GM19043 (cell line): ENCODE measurements around the gene ARHGEF28.

Source experiments
- ATAC-seq: cut with Tn5 transposase; IDR thresholded peaks from one replicate; pipeline ENCODE4 v1.9.1; 2021; ENCODE audit warnings: low read depth; ENCODE audit not compliant: unreplicated experiment

Gene ARHGEF28

DNA sequence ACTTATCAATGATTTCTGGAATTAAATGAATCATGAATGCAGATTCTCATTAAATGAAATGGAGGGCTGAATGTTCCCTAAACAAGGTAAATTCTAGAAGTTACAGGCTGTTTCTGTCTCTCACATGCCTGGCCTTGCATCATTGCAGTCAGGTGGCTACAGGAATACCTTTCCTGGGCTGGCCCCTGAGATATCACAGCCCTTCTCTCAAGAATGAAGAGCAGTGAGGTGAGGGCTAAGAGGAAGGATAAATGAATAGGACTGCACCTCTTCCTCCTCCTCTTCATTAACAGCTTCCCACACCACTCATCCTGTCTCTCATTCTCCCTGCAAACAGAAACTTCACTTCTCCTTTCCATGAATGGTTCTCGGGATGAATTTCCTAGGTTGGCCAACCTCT lies 22.5 kb downstream of the ARHGEF28 start:
- no peak for ATAC-seq

DNA sequence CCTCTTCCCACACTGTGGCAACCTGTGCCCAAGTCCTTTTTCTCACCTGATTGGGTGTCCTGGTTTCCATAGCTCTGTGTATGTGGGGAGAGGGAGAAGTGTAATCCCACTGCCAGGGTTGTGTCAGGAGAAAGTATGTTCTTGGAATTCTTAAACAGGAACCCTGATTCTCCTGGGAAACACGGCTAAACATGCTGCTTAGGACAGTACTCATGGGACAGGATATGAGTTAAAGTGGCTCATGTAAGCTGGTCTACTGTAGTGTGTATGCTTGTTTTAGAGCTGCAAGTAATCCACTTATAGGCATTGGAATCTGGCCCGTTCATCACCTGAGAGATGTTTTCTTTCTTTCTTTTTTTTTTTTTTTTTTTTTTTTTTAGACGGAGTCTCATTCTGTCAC lies 23.9 kb downstream of the ARHGEF28 start:
- no peak for ATAC-seq

DNA sequence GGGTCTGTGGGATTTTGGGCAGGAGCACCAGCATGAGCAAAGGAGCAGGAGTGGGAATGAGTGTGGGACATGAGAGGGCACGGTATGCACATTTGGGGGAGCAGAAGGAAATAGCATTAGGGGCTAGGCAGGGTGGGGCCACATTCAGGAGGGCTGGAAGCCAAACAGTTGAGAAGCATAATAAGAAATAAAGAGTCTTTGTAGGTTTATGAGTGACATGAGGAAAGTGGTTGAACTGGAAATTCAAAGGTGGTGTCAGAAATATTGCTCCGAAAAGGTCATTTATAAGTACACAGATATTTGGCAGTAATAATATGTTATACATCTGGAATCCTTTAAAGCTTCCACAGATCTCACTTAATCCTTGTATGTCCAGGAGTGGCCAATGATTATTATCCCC lies 26.4 kb downstream of the ARHGEF28 start:
- no peak for ATAC-seq

GRCh38 chr5:73654171-73654811 lies 28.3 kb downstream of the ARHGEF28 start:
- no peak for ATAC-seq

GRCh38 chr5:73654819-73655318 lies 28.9 kb downstream of the ARHGEF28 start:
- ATAC-seq = no peak

GRCh38 chr5:73655521-73656160 lies 29.6 kb downstream of the ARHGEF28 start:
- no peak for ATAC-seq

GRCh38 chr5:73661753-73662152 lies 35.8 kb downstream of the ARHGEF28 start:
- no peak for ATAC-seq

GRCh38 chr5:73663161-73663859 lies 37.3 kb downstream of the ARHGEF28 start:
- no peak for ATAC-seq

GRCh38 chr5:73663860-73664240 lies 37.9 kb downstream of the ARHGEF28 start:
- ATAC-seq = peak; percentile 63

- ATAC-seq = no peak
Measured at GRCh38 chr5:73664796-73665195, 38.8 kb downstream of the ARHGEF28 start.

DNA sequence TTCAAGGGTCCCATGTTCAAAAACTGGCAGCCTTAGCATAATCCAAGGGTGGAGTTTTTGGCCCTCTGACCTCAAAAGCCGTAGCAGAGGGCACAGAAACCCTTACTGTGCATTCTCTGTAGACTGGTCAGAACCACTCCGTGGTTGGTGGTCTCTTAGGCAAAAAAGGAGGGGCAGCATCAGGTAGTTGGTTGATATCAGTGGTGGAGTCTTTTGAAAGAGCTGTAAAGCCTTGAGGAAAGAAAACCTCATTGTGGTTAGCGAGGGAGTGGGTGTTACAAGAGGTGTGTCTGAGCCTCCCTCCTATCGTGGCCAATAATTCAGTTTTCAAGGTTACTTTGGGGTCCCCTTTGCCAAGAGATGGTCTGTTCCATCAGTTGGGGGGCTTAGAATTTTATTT lies 40.9 kb downstream of the ARHGEF28 start:
- ATAC-seq = no peak

DNA sequence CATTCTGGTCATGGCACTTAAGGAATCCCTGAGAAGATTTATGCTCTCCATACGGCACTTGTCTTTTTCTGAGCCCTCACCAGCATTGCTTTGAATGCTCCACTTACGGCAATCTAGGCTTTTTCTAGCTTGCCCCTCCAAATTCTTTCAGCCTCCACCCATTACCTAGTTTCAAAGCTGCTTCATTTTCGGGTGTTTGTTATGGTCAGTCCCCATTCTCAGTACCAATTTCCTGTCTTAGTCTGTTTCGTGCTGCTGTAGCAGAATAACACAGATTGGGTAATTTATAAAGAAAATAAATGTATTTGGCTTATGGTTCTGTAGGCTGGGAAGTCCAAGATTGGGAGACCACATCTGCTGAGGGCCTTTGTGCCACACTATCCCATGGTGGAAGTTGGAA lies 42.0 kb downstream of the ARHGEF28 start:
- ATAC-seq = no peak

DNA sequence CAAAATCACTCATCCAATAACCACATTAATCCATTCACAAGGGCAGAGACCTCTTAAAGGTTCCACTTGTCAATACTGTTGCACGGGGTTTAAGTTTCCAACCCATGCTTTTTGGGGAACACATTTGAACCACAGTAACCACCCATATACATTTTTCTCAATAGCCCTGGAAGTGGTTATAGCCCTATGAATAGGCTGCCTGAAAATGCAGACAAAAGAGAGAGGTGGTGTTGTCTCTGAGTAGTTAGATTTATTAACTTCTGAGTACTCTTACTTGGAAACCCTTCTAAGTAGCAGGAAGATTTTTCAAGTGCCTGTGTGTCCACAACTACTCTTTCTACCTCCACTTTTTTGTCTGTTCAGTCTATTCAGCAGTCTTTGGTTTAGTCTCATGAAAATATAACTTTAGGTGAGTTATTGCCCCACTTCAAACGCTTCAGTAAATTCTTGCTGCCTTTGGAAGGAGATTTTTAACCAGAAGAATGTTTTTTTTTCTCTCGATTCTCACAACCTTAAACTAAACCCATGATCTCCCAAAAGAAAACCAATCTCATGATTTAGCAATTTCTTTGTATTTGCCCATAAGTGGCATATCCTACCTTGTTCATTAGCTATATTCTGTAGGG lies 42.6 kb downstream of the ARHGEF28 start:
- no peak for ATAC-seq

DNA sequence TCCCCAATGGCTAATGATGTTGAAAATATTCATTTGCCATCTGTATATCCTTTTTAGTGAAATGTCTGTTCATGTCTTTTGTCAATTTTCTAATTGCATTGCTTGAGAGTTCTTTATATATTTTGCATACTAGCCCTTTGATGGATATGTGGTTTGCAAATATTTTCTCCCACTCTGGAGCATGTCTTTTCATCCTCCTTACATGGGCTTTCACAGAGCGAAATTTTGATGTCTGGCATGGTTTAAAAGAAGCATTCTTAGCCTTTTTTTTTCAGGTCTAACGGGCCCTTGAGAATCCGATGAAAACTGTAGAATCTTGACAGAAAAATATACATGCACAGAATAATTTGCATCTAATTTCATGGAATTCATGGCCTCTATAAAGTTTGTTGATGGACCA lies 44.7 kb downstream of the ARHGEF28 start:
- ATAC-seq = no peak

GRCh38 chr5:73672132-73672531 lies 46.1 kb downstream of the ARHGEF28 start:
- ATAC-seq = no peak

DNA sequence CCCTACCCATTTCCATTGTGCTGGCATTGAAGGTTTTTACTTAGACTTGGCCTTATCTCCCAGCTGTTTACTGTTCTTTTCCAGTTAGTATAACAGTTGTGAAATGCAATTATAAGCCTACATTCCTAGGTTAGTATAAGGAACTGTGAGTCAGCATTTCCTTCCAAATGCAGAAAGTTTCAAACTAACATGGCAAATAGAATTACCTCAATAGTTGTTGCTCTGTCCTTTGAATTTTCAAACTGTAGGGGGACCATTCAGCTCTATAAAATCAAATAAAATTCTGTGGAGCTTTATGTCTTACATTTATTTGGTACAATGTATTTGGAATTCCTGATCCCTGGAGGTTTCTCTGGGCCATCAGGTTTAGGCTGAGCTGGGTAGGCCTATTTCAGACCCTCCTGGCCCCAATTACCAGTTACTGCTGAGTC lies 47.2 kb downstream of the ARHGEF28 start:
- no peak for ATAC-seq

DNA sequence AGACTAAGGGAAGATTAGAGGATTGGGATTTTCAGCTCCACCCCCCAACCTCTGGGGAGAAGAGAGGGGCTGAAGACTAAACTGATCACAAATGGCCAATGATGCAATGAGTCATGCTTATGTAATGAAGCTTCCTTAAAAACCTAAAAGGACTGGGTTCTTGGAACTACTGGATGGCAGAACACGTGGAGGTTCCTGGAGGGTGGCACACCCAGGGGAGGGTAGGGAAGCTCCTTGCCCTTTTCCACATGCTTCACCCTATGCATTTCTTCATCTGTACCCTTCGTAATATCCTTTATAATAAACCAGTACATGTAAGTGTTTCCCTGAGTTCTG lies 48.6 kb downstream of the ARHGEF28 start:
- ATAC-seq = no peak

GRCh38 chr5:73678322-73678740 lies 52.3 kb downstream of the ARHGEF28 start:
- no peak for ATAC-seq

GRCh38 chr5:73678807-73679206 lies 52.8 kb downstream of the ARHGEF28 start:
- ATAC-seq = no peak

DNA sequence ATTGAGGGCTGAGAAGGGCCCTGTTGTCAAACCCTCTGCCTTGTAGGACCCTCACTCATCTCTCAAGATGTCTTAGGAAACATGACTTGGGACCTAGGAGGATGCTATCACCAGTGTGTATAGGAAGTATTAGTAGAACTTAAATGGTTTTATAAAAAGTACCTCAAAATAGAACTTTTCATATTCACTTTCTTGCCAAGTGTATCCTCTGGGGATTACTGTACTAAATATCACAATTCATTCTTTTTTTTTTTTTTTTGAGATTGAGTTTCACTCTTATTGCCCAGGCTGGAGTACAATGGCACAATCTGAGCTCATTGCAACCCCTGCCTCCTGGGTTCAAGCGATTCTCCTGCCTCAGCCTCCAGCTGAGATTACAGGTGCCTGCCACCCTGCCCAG lies 56.2 kb downstream of the ARHGEF28 start:
- no peak for ATAC-seq

DNA sequence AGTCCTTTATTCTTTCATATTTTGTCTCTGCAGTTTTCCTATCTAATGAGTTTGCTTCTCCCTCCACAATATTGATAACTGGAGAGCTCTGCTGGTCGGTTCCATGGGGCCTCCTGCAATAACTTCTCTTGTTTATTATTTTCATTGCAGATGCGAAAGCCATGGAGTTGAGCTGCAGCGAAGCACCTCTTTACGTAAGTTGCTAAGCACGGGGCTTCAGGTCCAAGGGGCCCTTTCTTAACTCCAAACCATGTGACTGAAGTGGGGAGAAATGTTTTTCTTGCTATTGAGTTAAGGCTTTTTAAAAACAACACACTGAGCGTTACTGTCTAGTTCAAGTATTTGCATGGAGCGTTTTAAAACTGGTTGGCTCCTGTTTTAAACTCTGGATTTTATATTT lies 58.7 kb downstream of the ARHGEF28 start:
- no peak for ATAC-seq
